ENCODE results near the gene CNOT1. TPM values are rescaled to one million over a fixed set of nuclear protein-coding genes. Genes with fewer than 3 reads are reported as not detected.

CNOT1 gene
- total RNA-seq, 1 donor from 2014 or later, result 64.1 TPM

- DNase-seq, result no peak
- Histone ChIP-seq H3K36me3 (no peaks in the 10 kb centered on the region), H3K27ac (replicated peaks) (peak overlapping the region; percentile 88), H3K4me1 (peaks cover 99% of the 10 kb centered on the region), H3K9me3 (replicated peaks) (no peaks in the 10 kb centered on the region), H3K27me3 (ENCODE audit: low read depth) (no peaks in the 10 kb centered on the region), H3K4me3 (no peak overlapping the region)
- intact Hi-C loops (cut with micrococcal nuclease), result no loop called here
- TF ChIP-seq, protein P1, sequence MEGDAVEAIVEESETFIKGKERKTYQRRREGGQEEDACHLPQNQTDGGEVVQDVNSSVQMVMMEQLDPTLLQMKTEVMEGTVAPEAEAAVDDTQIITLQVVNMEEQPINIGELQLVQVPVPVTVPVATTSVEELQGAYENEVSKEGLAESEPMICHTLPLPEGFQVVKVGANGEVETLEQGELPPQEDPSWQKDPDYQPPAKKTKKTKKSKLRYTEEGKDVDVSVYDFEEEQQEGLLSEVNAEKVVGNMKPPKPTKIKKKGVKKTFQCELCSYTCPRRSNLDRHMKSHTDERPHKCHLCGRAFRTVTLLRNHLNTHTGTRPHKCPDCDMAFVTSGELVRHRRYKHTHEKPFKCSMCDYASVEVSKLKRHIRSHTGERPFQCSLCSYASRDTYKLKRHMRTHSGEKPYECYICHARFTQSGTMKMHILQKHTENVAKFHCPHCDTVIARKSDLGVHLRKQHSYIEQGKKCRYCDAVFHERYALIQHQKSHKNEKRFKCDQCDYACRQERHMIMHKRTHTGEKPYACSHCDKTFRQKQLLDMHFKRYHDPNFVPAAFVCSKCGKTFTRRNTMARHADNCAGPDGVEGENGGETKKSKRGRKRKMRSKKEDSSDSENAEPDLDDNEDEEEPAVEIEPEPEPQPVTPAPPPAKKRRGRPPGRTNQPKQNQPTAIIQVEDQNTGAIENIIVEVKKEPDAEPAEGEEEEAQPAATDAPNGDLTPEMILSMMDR (IDR thresholded peaks at IDR 0.05; ENCODE audit: borderline replicate concordance), result no peak
Observed at GRCh38 chr16:58475091-58475619, 154.5 kb downstream of the CNOT1 start.

DNA sequence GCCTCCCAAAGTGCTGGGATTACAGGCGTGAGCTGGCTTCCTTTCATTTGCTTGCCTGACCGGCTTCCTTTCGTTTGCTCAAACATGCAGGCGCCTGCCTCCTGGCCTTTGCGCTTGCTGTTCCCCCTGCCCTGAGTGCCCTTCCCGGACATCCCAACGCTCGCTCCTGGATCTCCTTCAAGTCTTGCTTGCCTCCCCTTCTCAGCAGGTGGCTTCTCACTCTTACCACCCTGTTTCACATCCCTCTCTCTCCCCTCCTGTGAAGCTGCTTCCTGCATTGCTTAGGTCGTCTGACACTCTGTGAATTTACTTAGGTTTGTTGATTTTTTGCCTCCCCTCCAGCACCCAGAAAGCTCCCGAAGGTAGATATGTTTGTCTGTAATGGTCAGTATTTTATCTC, 155.3 kb downstream of the CNOT1 start:
- H3K27ac ChIP-seq (replicated peaks), result peak overlapping the region; percentile 88

DNA sequence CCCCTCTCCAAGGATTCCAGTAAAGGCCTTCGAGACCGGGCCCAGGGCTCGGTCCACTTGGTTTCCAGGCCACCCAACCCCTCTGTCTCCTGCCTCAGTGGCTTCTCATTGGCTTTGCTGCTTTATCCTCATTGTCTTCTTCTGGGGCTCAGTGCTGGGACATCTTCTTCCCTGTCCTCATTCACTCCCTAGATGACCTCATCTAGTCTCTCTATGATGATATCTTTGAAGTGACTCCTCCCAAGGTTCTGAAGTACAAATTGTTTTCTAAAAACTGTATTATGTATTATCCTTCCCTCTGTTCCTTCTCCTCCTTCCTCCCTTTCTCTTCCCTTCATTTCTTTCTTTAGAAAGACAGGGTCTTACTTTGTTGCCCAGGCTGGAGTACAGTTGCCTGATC, 156.8 kb downstream of the CNOT1 start:
- Histone ChIP-seq H3K36me3 (no peaks in the 10 kb centered on the region), H3K27ac (replicated peaks) (peak overlapping the region; percentile 88), H3K4me1 (peaks cover 100% of the 10 kb centered on the region)

More for the DNA sequence above, 155.3 kb downstream of the CNOT1 start:
- DNase-seq, result no peak
- Histone ChIP-seq H3K9me3 (replicated peaks) (no peaks in the 10 kb centered on the region), H3K4me3 (no peak overlapping the region), H3K4me1 (peaks cover 99% of the 10 kb centered on the region), H3K36me3 (no peaks in the 10 kb centered on the region), H3K27me3 (ENCODE audit: low read depth) (no peaks in the 10 kb centered on the region)
- intact Hi-C loops (cut with micrococcal nuclease), result no loop called here
- TF ChIP-seq, protein P1 (IDR thresholded peaks at IDR 0.05; ENCODE audit: borderline replicate concordance), result no peak

GRCh38 chr16:58472266-58472665, 157.4 kb downstream of the CNOT1 start:
- Histone ChIP-seq H3K4me1 (peaks cover 100% of the 10 kb centered on the region), H3K9me3 (replicated peaks) (no peaks in the 10 kb centered on the region), H3K27me3 (ENCODE audit: low read depth) (no peaks in the 10 kb centered on the region), H3K36me3 (no peaks in the 10 kb centered on the region), H3K4me3 (no peak overlapping the region), H3K27ac (replicated peaks) (peak overlapping the region; percentile 88)
- intact Hi-C loops (cut with micrococcal nuclease), result no loop called here
- TF ChIP-seq, protein P1 (IDR thresholded peaks at IDR 0.05; ENCODE audit: borderline replicate concordance), result no peak
- DNase-seq, result no peak

More for the DNA sequence above, 156.8 kb downstream of the CNOT1 start:
- DNase-seq, result no peak
- Histone ChIP-seq H3K27me3 (ENCODE audit: low read depth) (no peaks in the 10 kb centered on the region), H3K9me3 (replicated peaks) (no peaks in the 10 kb centered on the region), H3K4me3 (no peak overlapping the region)
- intact Hi-C loops (cut with micrococcal nuclease), result no loop called here
- TF ChIP-seq, protein P1 (IDR thresholded peaks at IDR 0.05; ENCODE audit: borderline replicate concordance), result no peak

GRCh38 chr16:58471209-58471975, 158.2 kb downstream of the CNOT1 start:
- H3K27me3 ChIP-seq (ENCODE audit: low read depth), result peaks cover 6% of the 10 kb centered on the region
- no peaks in the 10 kb centered on the region for H3K9me3 ChIP-seq (replicated peaks)
- TF ChIP-seq, protein P1 (IDR thresholded peaks at IDR 0.05; ENCODE audit: borderline replicate concordance), result no peak
- intact Hi-C loops (cut with micrococcal nuclease), result no loop called here
- H3K36me3 ChIP-seq, result no peaks in the 10 kb centered on the region
- H3K4me1 ChIP-seq, result peaks cover 100% of the 10 kb centered on the region
- peak overlapping the region; percentile 9 for H3K4me3 ChIP-seq
- DNase-seq, result no peak
- peak overlapping the region; percentile 88 for H3K27ac ChIP-seq (replicated peaks)

Other genes starting within 250 kb of the CNOT1 start
- gene GINS3, start 237.4 kb downstream of the CNOT1 start, total RNA-seq, result 4.7 TPM
- gene NDRG4, start 129.7 kb downstream of the CNOT1 start, total RNA-seq, result 763 TPM
- 16.8 TPM for gene SETD6, start 114.3 kb downstream of the CNOT1 start, total RNA-seq
- gene SLC38A7, start 54.9 kb upstream of the CNOT1 start, total RNA-seq, result 31.9 TPM
- 569 TPM for gene GOT2, start 104.5 kb upstream of the CNOT1 start, total RNA-seq